Measurements from ENCODE around the gene NXF2B. TPM values are rescaled to one million over a fixed set of nuclear protein-coding genes. Genes with fewer than 3 reads are reported as not detected.
"Not testable (repeated sequence)": the region's sequence is repeated elsewhere in the genome, so short reads cannot be mapped to it uniquely, and the experiment has no call there.

NXF2B gene
- not detected for total RNA-seq

GRCh38 chrX:102439908-102440307 lies at the start of gene NXF2B:
Gene NXF2B, minus strand, starts transcription at chrX:102440008. Its CDS starts 59,972 bp downstream, at chrX:102380036.
- CTCF ChIA-PET, POLR2A ChIA-PET: not testable (repeated sequence)

- POLR2A ChIA-PET, CTCF ChIA-PET: not testable (repeated sequence)
These were observed 39.0 kb upstream of the NXF2B start for GRCh38 chrX:102478765-102479164.

- POLR2A ChIA-PET, CTCF ChIA-PET: not testable (repeated sequence)
These were observed 32.0 kb upstream of the NXF2B start, which contains the start of gene TCP11X2 for GRCh38 chrX:102471762-102472220. Gene TCP11X2, minus strand, starts transcription at chrX:102471812.

GRCh38 chrX:102470215-102470614 lies 30.4 kb upstream of the NXF2B start:
- POLR2A ChIA-PET, CTCF ChIA-PET: not testable (repeated sequence)

GRCh38 chrX:102458615-102459014 lies 18.8 kb upstream of the NXF2B start:
- CTCF ChIA-PET, POLR2A ChIA-PET: not testable (repeated sequence)

GRCh38 chrX:102414493-102414892 lies 25.3 kb downstream of the NXF2B start:
- POLR2A ChIA-PET, CTCF ChIA-PET: not testable (repeated sequence)

GRCh38 chrX:102345916-102346315 lies 93.9 kb downstream of the NXF2B start:
- ChIA-PET POLR2A (no interaction called here), CTCF (no interaction called here)

GRCh38 chrX:102341867-102342266 lies 97.9 kb downstream of the NXF2B start:
- ChIA-PET CTCF (no interaction called here), POLR2A (no interaction called here)

- ChIA-PET POLR2A (no interaction called here), CTCF (no interaction called here)
These were observed 100.2 kb downstream of the NXF2B start for GRCh38 chrX:102339312-102340298.

- ChIA-PET POLR2A (no interaction called here), CTCF (no interaction called here)
These were observed 101.6 kb downstream of the NXF2B start for GRCh38 chrX:102338162-102338561.

Other genes starting within 250 kb of the NXF2B start
- not detected for gene TCP11X1, start 224.7 kb downstream of the NXF2B start, total RNA-seq
- not detected for gene NXF2, start 192.8 kb downstream of the NXF2B start, total RNA-seq
- not detected for gene TCP11X2, start 31.8 kb upstream of the NXF2B start, total RNA-seq
- under 1 TPM in 1 of 2 experiments, not detected in 1; 0.38 TPM for gene TMSB15A, start 76.7 kb upstream of the NXF2B start, total RNA-seq
- gene ARMCX5, start 159.5 kb upstream of the NXF2B start, total RNA-seq, result 1 to 10 TPM; 6.2 to 8.1 TPM
- gene GPRASP1, start 211.5 kb upstream of the NXF2B start, total RNA-seq, result 1 to 10 TPM in 1 of 2 experiments, under 1 TPM in 1; 0.97 to 1.3 TPM

Data from activated CD8-positive, alpha-beta memory T cell treated with anti-CD3 and anti-CD28 coated beads for 36 hours (primary cell).